Ureter (tissue), 1 donor: ENCODE results near the gene EMP1. TPM values are rescaled to one million over a fixed set of nuclear protein-coding genes. Genes with fewer than 3 reads are reported as not detected.

Experiments used
- DNase-seq: peaks from one replicate; pipeline ENCODE4 v3.0.0-alpha.2; 2020; ENCODE audit warnings: low spot score
- total RNA-seq: library from RNA; stranded (reverse); gene quantifications from one replicate; pipeline ENCODE4 v1.2.4, GENCODE V29; 2023
- donor health status: DM: yes; HTN: yes; CAD: no.

EMP1 gene
- total RNA-seq, 1 donor from 2014 or later: 193 TPM

DNA sequence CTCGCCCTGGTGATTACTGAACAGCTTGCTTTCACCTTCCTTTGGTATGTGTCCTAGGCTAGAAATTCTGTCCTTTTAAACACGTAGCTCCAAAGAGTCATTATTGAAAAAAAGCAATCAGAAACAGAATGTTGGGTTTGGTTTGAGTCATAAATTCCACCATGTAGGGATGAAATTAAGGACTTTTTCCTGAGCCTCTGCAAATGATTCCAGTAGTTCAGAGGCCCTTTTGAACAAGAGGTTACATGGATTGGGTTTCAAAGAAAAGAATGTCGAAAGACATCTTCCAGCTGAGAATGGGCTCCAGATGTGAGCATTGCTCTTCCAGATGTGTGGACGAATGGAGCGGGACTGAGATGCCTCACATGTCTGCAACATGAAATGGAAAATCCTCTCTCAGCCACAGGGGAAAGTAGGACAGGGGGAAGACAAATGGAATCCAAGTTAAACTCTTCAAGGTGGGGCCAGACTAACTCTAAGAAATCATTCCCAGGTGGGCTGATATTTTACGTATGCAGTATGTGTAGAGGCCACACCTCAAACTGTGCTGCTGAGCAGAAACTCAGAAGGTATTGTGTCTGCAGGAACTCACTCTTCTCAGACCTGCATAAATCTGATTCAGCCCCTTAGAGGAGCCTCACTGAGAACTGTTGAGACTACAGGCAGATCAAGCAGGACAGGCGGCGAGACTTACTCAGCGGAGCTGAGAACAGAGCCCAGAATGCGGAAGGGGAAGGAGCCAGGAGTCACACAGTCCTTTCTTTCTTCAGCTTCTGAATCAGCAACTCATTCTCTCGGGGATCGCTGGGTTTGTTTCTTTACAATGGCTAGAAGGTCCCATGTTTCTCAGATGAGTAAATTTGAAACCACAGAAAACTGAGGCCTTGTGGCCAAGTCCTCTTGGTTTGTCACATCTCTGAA is 23.3 kb upstream of the EMP1 start:
- peak; percentile 83 for DNase-seq

GRCh38 chr12:13175499-13175898 is 21.0 kb upstream of the EMP1 start:
- no peak for DNase-seq

DNA sequence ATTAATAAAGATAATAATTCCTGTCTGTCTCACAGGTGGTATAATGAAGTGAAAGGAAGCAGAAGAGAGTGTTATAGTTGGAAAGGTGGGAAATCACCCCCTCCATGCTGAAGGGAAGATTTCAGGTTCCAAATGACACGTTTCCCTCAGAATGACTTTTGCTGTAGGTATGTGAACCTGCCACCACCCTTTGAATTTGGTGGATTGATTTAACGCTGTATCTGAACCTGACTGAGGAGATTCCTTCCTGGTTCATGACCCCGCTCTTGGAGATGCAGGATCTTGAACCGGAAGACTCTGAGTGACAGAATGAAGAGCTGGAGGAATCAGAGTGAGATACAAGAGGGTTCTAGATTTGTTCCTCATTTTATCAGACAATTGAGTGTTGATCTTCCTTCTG is 20.3 kb upstream of the EMP1 start:
- no peak for DNase-seq

- no peak for DNase-seq
Observed at GRCh38 chr12:13177373-13177772, 19.2 kb upstream of the EMP1 start.

- no peak for DNase-seq
Observed at GRCh38 chr12:13177906-13178305, 18.6 kb upstream of the EMP1 start.

DNA sequence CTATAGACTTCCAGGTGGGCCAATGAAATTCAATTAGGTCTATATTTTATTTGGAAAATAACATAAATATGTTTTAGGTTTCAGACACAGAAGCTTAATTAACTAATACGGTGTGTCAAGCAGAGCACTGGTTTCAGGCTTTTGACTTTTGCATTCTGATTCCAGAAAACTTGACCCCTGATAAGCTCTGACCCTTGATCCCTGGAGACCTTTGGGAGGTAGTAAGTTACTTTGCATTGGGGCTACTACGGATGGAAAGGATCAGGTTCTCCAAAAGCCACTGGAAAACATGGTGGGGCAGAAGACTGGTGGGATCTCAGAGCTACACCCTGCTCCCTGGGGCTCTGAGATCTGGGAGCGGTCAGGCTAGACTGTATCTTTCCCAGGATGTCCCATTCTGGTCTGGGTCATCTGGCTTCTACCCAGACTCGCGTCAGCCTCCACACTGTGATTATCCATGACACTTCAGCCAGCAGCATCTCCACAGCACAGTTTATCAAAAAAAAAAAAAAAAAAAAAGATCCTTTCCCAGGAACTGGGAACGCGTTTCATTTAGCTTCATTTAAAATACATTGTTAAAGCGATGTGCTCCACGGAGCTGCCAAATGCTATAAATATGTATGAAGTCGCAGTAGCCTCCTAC is 17.8 kb upstream of the EMP1 start:
- no peak for DNase-seq

GRCh38 chr12:13179211-13180074 is 17.1 kb upstream of the EMP1 start:
- DNase-seq: peak; percentile 74

DNA sequence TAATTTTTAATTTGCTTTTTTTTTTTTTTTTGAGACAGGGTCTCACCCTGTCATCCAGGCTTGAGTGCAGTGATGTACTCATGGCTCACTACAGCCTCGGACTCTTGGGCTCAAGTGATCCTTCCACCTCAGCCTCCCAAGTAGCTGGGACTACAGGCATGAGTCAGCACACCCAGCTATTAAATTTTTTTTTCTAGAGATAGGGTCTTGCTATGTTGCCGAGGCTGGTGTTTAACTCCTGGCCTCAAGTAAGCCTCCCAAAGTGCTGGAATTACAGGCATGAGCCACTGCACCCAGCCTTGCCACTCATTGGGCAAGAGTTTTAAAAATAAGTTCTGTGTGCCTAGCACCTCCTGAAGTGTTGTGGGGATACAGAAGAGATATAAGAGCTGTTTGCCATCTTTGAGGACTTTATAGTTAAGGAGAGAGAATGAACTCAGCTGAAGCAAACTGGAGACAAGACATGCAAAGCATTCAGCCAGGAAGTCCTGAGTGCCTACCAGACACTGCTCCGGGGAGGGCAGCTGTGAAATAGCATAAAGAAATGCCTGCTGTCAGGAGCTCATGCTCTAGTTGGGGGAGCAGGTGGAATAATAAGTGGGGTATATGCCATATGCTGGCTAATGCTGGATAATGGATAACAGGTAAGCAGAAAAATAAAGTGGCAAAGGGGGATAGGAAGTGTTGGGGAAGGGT is 15.0 kb upstream of the EMP1 start:
- DNase-seq: peak; percentile 36

DNA sequence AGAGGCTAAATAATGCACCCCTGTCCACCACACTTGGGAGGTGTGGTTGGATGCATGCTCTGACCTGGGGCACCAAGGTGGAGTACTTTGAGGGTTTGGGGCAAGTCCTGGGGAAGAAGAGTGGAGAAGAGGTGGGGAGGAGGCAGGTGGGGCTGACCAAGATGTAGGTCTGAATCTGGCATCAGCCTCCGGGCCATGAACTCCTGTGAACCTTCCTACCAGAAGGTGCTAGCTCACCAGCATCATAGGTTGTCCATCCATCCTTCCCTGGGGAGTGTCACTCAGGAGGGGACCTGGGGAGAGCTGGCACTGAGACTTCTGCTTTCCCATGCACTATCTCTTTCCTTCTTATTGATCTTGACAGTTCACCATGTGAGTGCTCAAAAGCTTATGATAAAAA is 13.6 kb upstream of the EMP1 start:
- DNase-seq: peak; percentile 18

DNA sequence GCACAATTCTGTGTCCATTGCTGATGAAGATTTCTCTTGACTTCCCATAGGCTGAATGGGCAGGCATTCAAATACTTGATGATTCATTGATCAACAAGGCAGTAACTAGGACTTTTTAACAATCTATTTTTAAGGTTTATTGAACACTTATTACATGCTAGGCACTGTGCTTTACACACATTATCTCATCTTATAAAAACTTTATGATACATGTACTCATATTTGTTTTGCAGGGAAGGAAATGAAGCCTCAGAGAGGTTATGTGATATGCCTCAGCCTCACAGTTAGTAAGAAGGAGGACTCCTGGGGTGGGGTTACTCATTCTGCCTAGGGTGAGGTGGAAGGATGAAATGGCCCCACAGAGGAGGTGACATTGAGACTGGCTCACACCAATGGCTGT is 12.9 kb upstream of the EMP1 start:
- no peak for DNase-seq

DNA sequence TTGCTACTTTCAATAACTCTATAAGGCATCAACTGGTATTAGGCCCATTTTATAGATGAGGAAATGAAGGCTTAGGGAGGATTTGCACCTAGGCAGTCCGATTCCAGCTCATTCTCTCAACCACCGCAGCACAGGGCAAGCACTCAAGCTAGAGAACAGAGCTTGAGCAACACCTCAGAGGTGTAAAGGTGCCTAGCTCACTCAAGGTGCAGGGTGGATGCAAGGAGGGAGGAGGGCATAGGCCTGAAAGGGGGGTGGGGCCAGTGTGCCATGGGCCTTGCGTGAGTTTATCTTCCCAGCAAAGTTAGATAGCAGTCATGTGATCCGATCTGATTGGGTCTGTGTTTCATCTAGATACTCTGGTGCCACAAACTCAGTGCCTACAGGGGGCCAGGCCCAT is 10.2 kb upstream of the EMP1 start:
- no peak for DNase-seq

GRCh38 chr12:13187399-13187798 is 9.1 kb upstream of the EMP1 start:
- no peak for DNase-seq

GRCh38 chr12:13189264-13189663 is 7.3 kb upstream of the EMP1 start:
- no peak for DNase-seq

DNA sequence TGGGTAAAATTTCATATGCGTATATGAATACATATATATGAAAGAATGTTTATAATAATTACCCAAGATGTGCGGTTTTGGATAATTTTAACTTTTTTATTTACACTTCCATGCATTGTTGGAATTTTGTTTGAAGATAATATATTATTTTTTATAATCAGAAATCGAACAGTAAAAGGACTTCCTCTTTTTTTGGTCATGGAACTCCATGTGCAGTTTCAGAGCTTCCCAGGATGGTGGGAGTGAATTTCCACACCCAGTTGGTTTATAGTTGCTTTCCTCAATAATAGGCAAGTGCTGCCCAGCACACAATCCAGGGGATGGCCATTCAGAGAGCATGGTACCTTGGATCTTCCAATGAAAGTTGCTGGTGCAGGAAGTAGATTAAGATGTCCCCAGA is 6.3 kb upstream of the EMP1 start:
- DNase-seq: no peak

GRCh38 chr12:13192719-13193118 is 3.8 kb upstream of the EMP1 start:
- no peak for DNase-seq

DNA sequence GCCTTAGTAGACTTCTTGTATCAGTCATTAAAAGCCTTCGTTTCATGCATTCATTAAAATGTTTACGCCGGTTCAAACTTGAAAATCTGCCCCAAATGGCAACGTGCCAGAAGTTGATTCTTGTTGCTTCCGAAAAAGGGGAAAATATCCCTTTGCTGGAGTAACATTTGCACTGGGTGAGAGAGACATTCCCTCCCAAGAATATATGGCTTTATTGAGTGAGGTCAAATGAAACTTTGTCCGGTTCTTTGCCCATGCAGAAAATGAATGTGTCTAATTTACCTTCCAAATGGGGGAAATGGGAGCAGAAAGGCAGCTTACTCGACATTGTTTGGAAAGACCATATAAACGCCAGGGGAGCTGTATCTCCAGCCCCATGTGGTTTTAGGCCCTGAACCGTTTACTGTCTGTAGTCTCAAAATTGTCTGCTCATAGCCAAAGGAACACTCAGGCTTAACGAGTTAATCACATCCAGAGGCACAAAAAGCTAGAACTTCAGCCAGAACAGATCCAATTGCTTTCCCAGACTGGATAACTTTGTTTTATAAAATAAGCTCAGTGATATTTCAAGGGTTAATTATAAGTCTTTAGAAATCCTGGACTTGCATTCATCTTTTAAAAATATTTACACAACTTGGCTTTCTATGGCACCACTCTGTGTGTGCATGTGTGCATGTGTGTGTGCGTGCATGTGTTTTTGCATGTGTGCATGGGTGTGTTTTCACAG is 2.9 kb upstream of the EMP1 start:
- no peak for DNase-seq

DNA sequence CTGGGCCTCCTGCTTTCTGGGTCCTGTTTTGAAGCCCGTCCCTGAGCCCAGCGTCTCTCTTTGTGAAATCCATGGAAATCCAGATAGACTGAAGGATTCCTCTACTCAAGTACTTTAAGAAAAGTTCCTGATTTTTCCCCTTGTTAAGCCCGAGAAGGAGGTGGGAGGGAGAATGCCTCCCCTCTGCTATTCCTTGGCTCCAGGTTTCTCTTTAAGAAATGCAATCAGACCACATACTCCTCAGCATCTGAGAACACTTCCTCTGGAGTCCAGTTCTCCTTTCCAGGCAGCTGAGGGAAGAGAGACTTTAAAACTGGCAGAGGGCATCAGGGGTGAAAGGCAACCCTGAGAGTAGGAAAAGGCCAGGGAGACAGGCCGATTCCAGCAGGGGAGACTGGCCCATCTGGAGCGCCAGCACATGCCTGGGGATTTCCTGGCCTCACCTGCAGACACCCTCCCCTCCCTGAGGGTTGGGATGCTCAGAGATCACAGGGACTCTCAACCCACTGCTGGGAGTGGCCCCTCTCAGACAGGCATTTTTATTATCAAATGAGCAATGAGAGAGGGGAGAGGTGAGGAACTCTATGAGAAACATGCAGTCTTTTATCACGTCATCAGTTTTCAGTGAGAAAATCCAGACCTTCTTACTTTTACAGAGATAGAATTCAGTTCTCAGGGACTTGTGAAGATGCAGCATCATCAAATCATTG is 2.0 kb upstream of the EMP1 start:
- no peak for DNase-seq

DNA sequence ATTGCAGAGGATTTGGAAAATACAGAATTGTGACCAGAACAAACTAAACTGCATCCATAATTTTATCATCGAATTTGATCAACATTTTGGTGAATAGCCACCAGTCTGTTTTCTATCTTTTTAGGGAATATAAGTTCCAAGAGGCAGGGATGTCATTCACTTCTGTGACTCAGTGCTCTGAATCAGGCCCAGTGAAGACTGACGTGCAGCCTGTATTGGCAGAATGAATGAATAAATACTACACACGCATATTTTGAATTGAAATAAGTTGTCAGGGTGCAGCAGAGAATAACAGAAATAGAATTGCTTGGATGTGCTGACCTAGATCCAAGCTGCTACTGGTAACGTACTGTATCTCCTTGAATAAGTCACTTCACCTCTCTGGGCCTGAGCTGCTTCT is 1.3 kb upstream of the EMP1 start:
- no peak for DNase-seq

GRCh38 chr12:13195785-13196129 is 769 bp upstream of the EMP1 start:
- no peak for DNase-seq

DNA sequence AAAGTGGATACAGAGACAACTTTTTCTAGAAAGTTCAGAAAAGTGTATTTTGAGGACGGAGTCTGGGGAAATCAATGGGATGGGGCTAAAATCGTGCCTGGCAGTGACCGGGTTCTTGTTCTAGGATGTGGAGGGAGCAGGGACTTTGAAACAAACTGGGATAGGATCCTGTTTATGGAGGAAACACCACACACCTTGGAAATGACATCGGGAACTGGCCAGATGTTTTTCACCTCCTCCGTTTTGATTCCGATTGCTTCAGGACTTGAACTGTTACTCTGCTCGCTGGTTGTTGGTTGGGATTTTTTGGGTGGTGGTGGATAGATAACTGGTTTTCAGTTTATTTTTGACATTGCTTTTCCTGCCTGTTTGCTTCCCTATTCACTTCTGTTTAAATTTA is 506 bp downstream of the EMP1 start:
- no peak for DNase-seq
